HG02943 (cell line): ENCODE data around the gene CFAP70.
"Not testable (repeated sequence)": the region's sequence is repeated elsewhere in the genome, so short reads cannot be mapped to it uniquely, and the experiment has no call there.

ENCODE experiments used
- ATAC-seq: cut with Tn5 transposase; IDR thresholded peaks from one replicate; pipeline ENCODE4 v1.9.1; 2021; ENCODE audit warnings: mild to moderate bottlenecking, low read depth, moderate library complexity; ENCODE audit not compliant: unreplicated experiment

Gene CFAP70

GRCh38 chr10:73261362-73261995, 97.2 kb downstream of the CFAP70 start:
- ATAC-seq = no peak

- ATAC-seq = not testable (repeated sequence)
Measured at GRCh38 chr10:73258612-73259011, 100.1 kb downstream of the CFAP70 start.

GRCh38 chr10:73253225-73253555, 105.5 kb downstream of the CFAP70 start:
- peak; percentile 19 for ATAC-seq

- ATAC-seq = peak; percentile 65
Measured at GRCh38 chr10:73252445-73253224, 106.0 kb downstream of the CFAP70 start, which contains the start of gene MRPS16. Gene MRPS16, minus strand, starts transcription at chr10:73252644. Its CDS starts 162 bp downstream, at chr10:73252482.

- no peak for ATAC-seq
Measured at GRCh38 chr10:73251683-73252444, 106.8 kb downstream of the CFAP70 start.

GRCh38 chr10:73248259-73248724, 110.4 kb downstream of the CFAP70 start:
- no peak for ATAC-seq

GRCh38 chr10:73247509-73248258, 111.0 kb downstream of the CFAP70 start:
- no peak for ATAC-seq

- ATAC-seq = peak; percentile 72
Measured at GRCh38 chr10:73246646-73247508, 111.8 kb downstream of the CFAP70 start, which contains the start of gene DNAJC9. Gene DNAJC9, minus strand, starts transcription at chr10:73247255. Its CDS starts 66 bp downstream, at chr10:73247189.

GRCh38 chr10:73246322-73246645, 112.4 kb downstream of the CFAP70 start:
- no peak for ATAC-seq

- ATAC-seq = no peak
Measured at GRCh38 chr10:73244866-73245477, 113.7 kb downstream of the CFAP70 start.

GRCh38 chr10:73239908-73240307, 118.8 kb downstream of the CFAP70 start:
- no peak for ATAC-seq

- ATAC-seq = no peak
Measured at GRCh38 chr10:73238990-73239566, 119.6 kb downstream of the CFAP70 start.

- ATAC-seq = no peak
Measured at GRCh38 chr10:73234695-73235094, 124.0 kb downstream of the CFAP70 start.

GRCh38 chr10:73233883-73234282, 124.8 kb downstream of the CFAP70 start:
- no peak for ATAC-seq

GRCh38 chr10:73232887-73233286, 125.8 kb downstream of the CFAP70 start:
- ATAC-seq = no peak

- no peak for ATAC-seq
Measured at GRCh38 chr10:73229567-73229966, 129.1 kb downstream of the CFAP70 start.

- no peak for ATAC-seq
Measured at GRCh38 chr10:73228247-73228646, 130.4 kb downstream of the CFAP70 start.

GRCh38 chr10:73226663-73227062, 132.0 kb downstream of the CFAP70 start:
- ATAC-seq = no peak

- no peak for ATAC-seq
Measured at GRCh38 chr10:73225518-73225917, 133.1 kb downstream of the CFAP70 start.
